ENCODE measurements around the gene RAD21L1. TPM values are rescaled to one million over a fixed set of nuclear protein-coding genes. Genes with fewer than 3 reads are reported as not detected.
A peak's percentile ranks its signal among the peaks of the same experiment; 100 is the strongest.

RAD21L1 gene
- polyA plus RNA-seq, 2 of the 4 experiments (the other 2 are of a cell fraction), result not detected

GRCh38 chr20:1300083-1300840 is 74.4 kb downstream of the RAD21L1 start:
- FAIRE-seq, result no peak
- WGBS (ENCODE audit: missing lambda C conversion rate), result 96% methylated on average over 18 of the region's 18 CpGs

GRCh38 chr20:1301031-1301529 is 75.2 kb downstream of the RAD21L1 start:
- H3K9me3 ChIP-seq, result no peaks in the 10 kb centered on the region
- no peak overlapping the region for H3K4me2 ChIP-seq
- no peak for TF ChIP-seq HEYL (CRISPR knock-in tag; IDR thresholded peaks at IDR 0.05)
- TF ChIP-seq HDAC2 (IDR thresholded peaks at IDR 0.05), result no peak
- no peak for TF ChIP-seq RCOR1 (IDR thresholded peaks at IDR 0.05; ENCODE audit: low read depth, low read length)
- TF ChIP-seq RAD21 (conservative IDR thresholded peaks at IDR 0.05 in 1 of 2, IDR thresholded peaks at IDR 0.05 in 1 of 2), result no peak
- TF ChIP-seq TFCP2L1 (CRISPR knock-in tag; IDR thresholded peaks at IDR 0.05), result no peak
- TF ChIP-seq ZFP36 (IDR thresholded peaks at IDR 0.05; ENCODE audit: borderline replicate concordance, partially characterized antibody), result no peak
- TF ChIP-seq PHF8 (IDR thresholded peaks at IDR 0.05; ENCODE audit: borderline replicate concordance, low read depth), result no peak
- TF ChIP-seq TP53 (CRISPR knock-in tag; IDR thresholded peaks at IDR 0.05), result no peak
- no peak for TF ChIP-seq ESRRA (IDR thresholded peaks at IDR 0.05; ENCODE audit: borderline replicate concordance, low read length)
- no peak for TF ChIP-seq CHD4 (IDR thresholded peaks at IDR 0.05; ENCODE audit: borderline replicate concordance)
- ATAC-seq (no peak; a peak in 2 of 6 replicates), FAIRE-seq (no peak), DNase-seq (ENCODE audit: low read depth in 1 of 2, low spot score in 1 of 2) (peak in 1 of 2 experiments; percentile 31)
- no peak overlapping the region for H3K4me3 ChIP-seq
- CTCF ChIA-PET, result interaction anchor here (0.8 to 1.7 kb wide), 3 partner anchors 9 to 202 kb away, joined by 3 to 4 read pairs (median 3); no protein-coding TSS in a partner anchor
- WGBS (ENCODE audit: missing lambda C conversion rate), result 71% methylated on average over 9 of the region's 9 CpGs
- H3K4me1 ChIP-seq, result peaks cover 5% of the 10 kb centered on the region; the same call in 1 of the 3 replicates
- POLR2A ChIA-PET, result no interaction called here
- H3K27ac ChIP-seq, result peak overlapping the region in 1 of 2 experiments; percentile 33; a peak in 1 of 6 replicates

More at GRCh38 chr20:1300083-1300840, 74.4 kb downstream of the RAD21L1 start:
- TF ChIP-seq BHLHE40 (IDR thresholded peaks at IDR 0.05; ENCODE audit: low read depth, low read length), result no peak
- no peak for TF ChIP-seq MAFK (IDR thresholded peaks at IDR 0.05; ENCODE audit: partially characterized antibody)
- TF ChIP-seq CBX2 (IDR thresholded peaks at IDR 0.05; ENCODE audit: borderline replicate concordance, low read depth), result no peak
- no peak for TF ChIP-seq NR3C1 (IDR thresholded peaks at IDR 0.05)
- TF ChIP-seq, protein P1, sequence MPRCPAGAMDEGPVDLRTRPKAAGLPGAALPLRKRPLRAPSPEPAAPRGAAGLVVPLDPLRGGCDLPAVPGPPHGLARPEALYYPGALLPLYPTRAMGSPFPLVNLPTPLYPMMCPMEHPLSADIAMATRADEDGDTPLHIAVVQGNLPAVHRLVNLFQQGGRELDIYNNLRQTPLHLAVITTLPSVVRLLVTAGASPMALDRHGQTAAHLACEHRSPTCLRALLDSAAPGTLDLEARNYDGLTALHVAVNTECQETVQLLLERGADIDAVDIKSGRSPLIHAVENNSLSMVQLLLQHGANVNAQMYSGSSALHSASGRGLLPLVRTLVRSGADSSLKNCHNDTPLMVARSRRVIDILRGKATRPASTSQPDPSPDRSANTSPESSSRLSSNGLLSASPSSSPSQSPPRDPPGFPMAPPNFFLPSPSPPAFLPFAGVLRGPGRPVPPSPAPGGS (IDR thresholded peaks at IDR 0.05), result no peak
- TF ChIP-seq KDM5A (IDR thresholded peaks at IDR 0.05), result no peak
- CTCF ChIA-PET, result interaction anchor here (0.7 to 1.7 kb wide), 5 partner anchors 10 to 203 kb away, joined by 3 to 4 read pairs (median 3); no protein-coding TSS in a partner anchor
- Histone ChIP-seq H3K27ac (peak overlapping the region in 1 of 2 experiments; percentile 33; a peak in 1 of 6 replicates), H3K9me3 (no peaks in the 10 kb centered on the region), H3K4me3 (no peak overlapping the region), H3K4me2 (no peak overlapping the region), H3K4me1 (peaks cover 5% of the 10 kb centered on the region; the same call in 1 of the 3 replicates)
- DNase-seq (ENCODE audit: low read depth in 1 of 2, low spot score in 1 of 2) (no peak), ATAC-seq (no peak)
- POLR2A ChIA-PET, result no interaction called here

- Histone ChIP-seq H3K4me3 (no peak overlapping the region), H3K4me2 (no peak overlapping the region), H3K4me1 (peaks cover 5% of the 10 kb centered on the region; the same call in 1 of the 3 replicates), H3K27ac (no peak overlapping the region), H3K9me3 (no peaks in the 10 kb centered on the region)
- DNase-seq (ENCODE audit: low read depth in 1 of 2, low spot score in 1 of 2), result no peak
- 89% methylated on average over 12 of the region's 12 CpGs for WGBS (ENCODE audit: missing lambda C conversion rate)
- ATAC-seq, result peak in 1 of 2 experiments; percentile 26; a peak in 3 of 6 replicates
- FAIRE-seq, result no peak
- ChIA-PET POLR2A (no interaction called here), CTCF (no interaction called here)
- no peak for TF ChIP-seq NPAS2 (CRISPR knock-in tag; IDR thresholded peaks at IDR 0.05; ENCODE audit: borderline replicate concordance)
- no peak for TF ChIP-seq CHD4 (IDR thresholded peaks at IDR 0.05; ENCODE audit: borderline replicate concordance)
- TF ChIP-seq, protein P2, sequence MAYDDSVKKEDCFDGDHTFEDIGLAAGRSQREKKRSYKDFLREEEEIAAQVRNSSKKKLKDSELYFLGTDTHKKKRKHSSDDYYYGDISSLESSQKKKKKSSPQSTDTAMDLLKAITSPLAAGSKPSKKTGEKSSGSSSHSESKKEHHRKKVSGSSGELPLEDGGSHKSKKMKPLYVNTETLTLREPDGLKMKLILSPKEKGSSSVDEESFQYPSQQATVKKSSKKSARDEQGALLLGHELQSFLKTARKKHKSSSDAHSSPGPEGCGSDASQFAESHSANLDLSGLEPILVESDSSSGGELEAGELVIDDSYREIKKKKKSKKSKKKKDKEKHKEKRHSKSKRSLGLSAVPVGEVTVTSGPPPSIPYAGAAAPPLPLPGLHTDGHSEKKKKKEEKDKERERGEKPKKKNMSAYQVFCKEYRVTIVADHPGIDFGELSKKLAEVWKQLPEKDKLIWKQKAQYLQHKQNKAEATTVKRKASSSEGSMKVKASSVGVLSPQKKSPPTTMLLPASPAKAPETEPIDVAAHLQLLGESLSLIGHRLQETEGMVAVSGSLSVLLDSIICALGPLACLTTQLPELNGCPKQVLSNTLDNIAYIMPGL (CRISPR knock-in tag; IDR thresholded peaks at IDR 0.05; ENCODE audit: borderline replicate concordance), result no peak
- TF ChIP-seq CHD2 (IDR thresholded peaks at IDR 0.05; ENCODE audit: low read length, partially characterized antibody), result no peak
- no peak for TF ChIP-seq SREBF2 (IDR thresholded peaks at IDR 0.05)
- TF ChIP-seq ZSCAN20 (CRISPR knock-in tag; IDR thresholded peaks at IDR 0.05), result no peak
- TF ChIP-seq HOXA7 (CRISPR knock-in tag; IDR thresholded peaks at IDR 0.05), result no peak
- TF ChIP-seq MYC (IDR thresholded peaks at IDR 0.05; ENCODE audit: borderline replicate concordance, low read length), result no peak
- no peak for TF ChIP-seq POLR2A (IDR thresholded peaks at IDR 0.05; ENCODE audit: low read length)
- no peak for TF ChIP-seq RARB (CRISPR knock-in tag; IDR thresholded peaks at IDR 0.05)
- TF ChIP-seq TP53 (CRISPR knock-in tag; IDR thresholded peaks at IDR 0.05), result no peak
- TF ChIP-seq EP300 (IDR thresholded peaks at IDR 0.05), result no peak
- TF ChIP-seq CTCF (IDR thresholded peaks at IDR 0.05), result no peak
- TF ChIP-seq CEBPB (IDR thresholded peaks at IDR 0.05), result no peak
Observed at GRCh38 chr20:1302685-1303541, 77.1 kb downstream of the RAD21L1 start.
